ENCODE results near the gene HACD3.
A peak's percentile ranks its signal among the peaks of the same experiment; 100 is the strongest.

Gene HACD3, protein sequence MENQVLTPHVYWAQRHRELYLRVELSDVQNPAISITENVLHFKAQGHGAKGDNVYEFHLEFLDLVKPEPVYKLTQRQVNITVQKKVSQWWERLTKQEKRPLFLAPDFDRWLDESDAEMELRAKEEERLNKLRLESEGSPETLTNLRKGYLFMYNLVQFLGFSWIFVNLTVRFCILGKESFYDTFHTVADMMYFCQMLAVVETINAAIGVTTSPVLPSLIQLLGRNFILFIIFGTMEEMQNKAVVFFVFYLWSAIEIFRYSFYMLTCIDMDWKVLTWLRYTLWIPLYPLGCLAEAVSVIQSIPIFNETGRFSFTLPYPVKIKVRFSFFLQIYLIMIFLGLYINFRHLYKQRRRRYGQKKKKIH

GRCh38 chr15:65530318-65531111 is at the start of gene HACD3:
TSS of gene HACD3 (plus strand) at chr15:65530463. CDS start at chr15:65530632, 169 bp downstream.
- Mint-ChIP-seq H3K36me3 (ENCODE audit: low read depth) (no peaks in the 10 kb centered on the region), H3K27ac (peak within 1 kb of the TSS; percentile 88), H3K27me3 (ENCODE audit: low read depth) (no peaks in the 10 kb centered on the region), H3K9me3 (no peaks in the 10 kb centered on the region), H3K4me1 (ENCODE audit: low read depth) (peaks cover 28% of the 10 kb centered on the region), H3K4me3 (peak within 1 kb of the TSS; percentile 87)
- peak; percentile 92 for DNase-seq (ENCODE audit: low spot score)

GRCh38 chr15:65484876-65485275 is 45.4 kb upstream of the HACD3 start:
- Mint-ChIP-seq H3K9me3 (no peaks in the 10 kb centered on the region), H3K36me3 (ENCODE audit: low read depth) (peaks cover 45% of the 10 kb centered on the region)

GRCh38 chr15:65494076-65494475 is 36.2 kb upstream of the HACD3 start:
- no peak for DNase-seq (ENCODE audit: low spot score)
- Mint-ChIP-seq H3K27ac (no peak overlapping the region), H3K27me3 (ENCODE audit: low read depth) (no peaks in the 10 kb centered on the region), H3K4me1 (ENCODE audit: low read depth) (peaks cover 4% of the 10 kb centered on the region), H3K36me3 (ENCODE audit: low read depth) (peaks cover 41% of the 10 kb centered on the region), H3K9me3 (no peaks in the 10 kb centered on the region), H3K4me3 (no peak overlapping the region)

More at GRCh38 chr15:65484876-65485275, 45.4 kb upstream of the HACD3 start:
- no peak overlapping the region for H3K27ac Mint-ChIP-seq
- H3K4me3 Mint-ChIP-seq = no peak overlapping the region
- H3K4me1 Mint-ChIP-seq (ENCODE audit: low read depth) = no peaks in the 10 kb centered on the region
- DNase-seq (ENCODE audit: low spot score) = no peak
- H3K27me3 Mint-ChIP-seq (ENCODE audit: low read depth) = no peaks in the 10 kb centered on the region

DNA sequence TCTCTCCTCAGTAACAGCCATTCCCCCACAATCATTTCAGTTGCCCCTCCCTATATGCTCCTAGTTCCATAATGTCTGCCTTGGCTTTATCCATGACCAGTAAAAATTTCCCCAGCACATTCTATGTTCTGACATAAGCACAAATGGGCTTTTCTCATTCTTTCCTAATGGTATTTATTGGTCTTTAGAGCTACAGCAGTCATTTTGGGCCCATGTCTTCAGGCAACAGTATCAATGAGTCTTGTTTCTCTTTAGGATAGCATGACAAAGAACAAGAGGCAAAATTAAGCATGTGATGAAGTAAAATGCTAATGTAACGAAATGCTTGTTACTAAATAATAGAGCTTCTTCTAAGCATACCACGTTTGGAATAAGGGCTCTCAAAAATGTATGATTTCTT is 20.9 kb upstream of the HACD3 start:
- Mint-ChIP-seq H3K27me3 (ENCODE audit: low read depth) (no peaks in the 10 kb centered on the region), H3K9me3 (no peaks in the 10 kb centered on the region)

DNA sequence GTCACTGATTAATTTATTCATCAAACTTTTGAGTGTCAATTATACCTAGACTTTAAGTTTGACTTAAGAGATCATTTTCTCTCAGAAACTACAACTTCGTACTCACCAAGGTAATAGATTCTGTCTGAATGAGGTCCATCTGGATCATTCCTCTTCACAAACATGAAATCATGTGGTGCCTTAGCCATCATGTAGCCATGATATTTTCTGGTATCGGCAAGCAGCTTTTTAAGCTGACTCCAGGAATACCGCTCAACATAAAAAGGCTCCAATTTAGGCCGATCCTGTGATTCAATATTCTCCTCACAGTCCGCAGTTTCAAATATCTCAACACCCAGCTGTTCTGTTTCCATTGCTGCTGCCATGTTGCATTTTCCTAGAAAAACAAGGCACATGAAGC is 18.1 kb upstream of the HACD3 start:
- DNase-seq (ENCODE audit: low spot score) = no peak
- H3K4me3 Mint-ChIP-seq = no peak overlapping the region
- H3K4me1 Mint-ChIP-seq (ENCODE audit: low read depth) = peaks cover 30% of the 10 kb centered on the region
- H3K36me3 Mint-ChIP-seq (ENCODE audit: low read depth) = peaks cover 33% of the 10 kb centered on the region
- H3K9me3 Mint-ChIP-seq = no peaks in the 10 kb centered on the region
- H3K27me3 Mint-ChIP-seq (ENCODE audit: low read depth) = no peaks in the 10 kb centered on the region
- H3K27ac Mint-ChIP-seq = no peak overlapping the region

More for the DNA sequence above, 20.9 kb upstream of the HACD3 start:
- Mint-ChIP-seq H3K27ac (no peak overlapping the region), H3K4me3 (no peak overlapping the region), H3K4me1 (ENCODE audit: low read depth) (peaks cover 13% of the 10 kb centered on the region), H3K36me3 (ENCODE audit: low read depth) (peaks cover 31% of the 10 kb centered on the region)
- DNase-seq (ENCODE audit: low spot score) = no peak

- Mint-ChIP-seq H3K4me1 (ENCODE audit: low read depth) (peaks cover 29% of the 10 kb centered on the region), H3K4me3 (no peak overlapping the region), H3K27ac (no peak overlapping the region), H3K36me3 (ENCODE audit: low read depth) (peaks cover 30% of the 10 kb centered on the region), H3K9me3 (no peaks in the 10 kb centered on the region), H3K27me3 (ENCODE audit: low read depth) (no peaks in the 10 kb centered on the region)
- DNase-seq (ENCODE audit: low spot score) = no peak
Observed at GRCh38 chr15:65512807-65513416, 17.4 kb upstream of the HACD3 start.

GRCh38 chr15:65516997-65517865 is 13.0 kb upstream of the HACD3 start, which contains the start of gene DPP8:
TSS of gene DPP8 (minus strand) at chr15:65517689. CDS start at chr15:65512553, 5,136 bp downstream.
- no peaks in the 10 kb centered on the region for H3K9me3 Mint-ChIP-seq
- H3K4me3 Mint-ChIP-seq = peak within 1 kb of the TSS; percentile 100
- peaks cover 20% of the 10 kb centered on the region for H3K36me3 Mint-ChIP-seq (ENCODE audit: low read depth)
- H3K4me1 Mint-ChIP-seq (ENCODE audit: low read depth) = peaks cover 24% of the 10 kb centered on the region
- H3K27ac Mint-ChIP-seq = peak within 1 kb of the TSS; percentile 98
- DNase-seq (ENCODE audit: low spot score) = peak; percentile 94
- no peaks in the 10 kb centered on the region for H3K27me3 Mint-ChIP-seq (ENCODE audit: low read depth)

DNA sequence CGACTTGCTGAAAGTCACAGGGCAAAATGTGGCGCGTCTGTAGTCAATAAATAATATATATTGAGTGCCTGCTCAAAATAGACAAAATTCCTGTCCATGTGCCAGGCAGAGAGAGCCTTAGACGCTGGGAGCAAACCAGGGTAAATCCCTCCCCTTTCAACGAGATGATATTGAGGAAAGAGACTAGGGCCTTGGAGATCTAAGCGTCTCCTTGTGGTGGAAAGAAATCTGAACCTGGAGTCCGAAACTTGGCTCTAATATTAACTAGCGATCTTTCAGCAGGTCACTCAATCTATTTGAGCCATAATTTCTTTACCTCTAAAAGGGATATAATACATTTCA is 12.4 kb upstream of the HACD3 start:
- Mint-ChIP-seq H3K4me3 (peak overlapping the region; percentile 100), H3K9me3 (no peaks in the 10 kb centered on the region), H3K27ac (peak overlapping the region; percentile 98), H3K36me3 (ENCODE audit: low read depth) (peaks cover 15% of the 10 kb centered on the region), H3K4me1 (ENCODE audit: low read depth) (peaks cover 25% of the 10 kb centered on the region), H3K27me3 (ENCODE audit: low read depth) (no peaks in the 10 kb centered on the region)
- DNase-seq (ENCODE audit: low spot score) = no peak

DNA sequence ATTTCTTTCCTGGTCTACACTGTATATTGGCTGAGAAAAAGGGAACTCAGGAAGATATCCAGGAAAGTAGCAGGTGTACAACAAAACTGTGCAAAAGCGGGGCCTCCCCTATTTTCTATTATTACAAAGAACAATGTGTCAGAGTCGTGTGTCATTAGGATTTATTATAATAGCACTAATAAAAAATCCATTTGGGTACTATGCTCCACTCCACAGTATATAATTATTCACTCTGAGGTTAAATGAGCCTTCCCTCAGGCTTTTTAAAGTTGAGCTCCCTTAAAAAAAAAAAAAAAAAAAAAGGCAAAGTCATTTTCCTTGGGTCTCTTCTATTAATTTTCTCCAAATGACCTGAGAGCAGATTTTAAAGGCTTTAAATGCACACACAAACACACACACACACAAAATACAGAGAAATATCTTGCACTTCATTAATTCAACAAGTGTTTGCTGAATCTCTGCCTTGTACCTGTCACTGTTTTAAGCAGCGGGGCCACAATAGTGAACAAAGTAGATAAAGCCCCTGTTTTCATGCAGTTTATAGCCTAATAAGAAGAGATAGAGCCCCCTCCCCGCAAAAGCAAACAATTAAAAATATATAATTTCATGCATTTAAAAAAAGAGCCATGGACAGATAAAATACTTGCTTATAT is 11.5 kb upstream of the HACD3 start:
- Mint-ChIP-seq H3K27ac (no peak overlapping the region), H3K4me3 (no peak overlapping the region), H3K9me3 (no peaks in the 10 kb centered on the region), H3K4me1 (ENCODE audit: low read depth) (peaks cover 24% of the 10 kb centered on the region), H3K27me3 (ENCODE audit: low read depth) (no peaks in the 10 kb centered on the region), H3K36me3 (ENCODE audit: low read depth) (peaks cover 12% of the 10 kb centered on the region)
- no peak for DNase-seq (ENCODE audit: low spot score)

DNA sequence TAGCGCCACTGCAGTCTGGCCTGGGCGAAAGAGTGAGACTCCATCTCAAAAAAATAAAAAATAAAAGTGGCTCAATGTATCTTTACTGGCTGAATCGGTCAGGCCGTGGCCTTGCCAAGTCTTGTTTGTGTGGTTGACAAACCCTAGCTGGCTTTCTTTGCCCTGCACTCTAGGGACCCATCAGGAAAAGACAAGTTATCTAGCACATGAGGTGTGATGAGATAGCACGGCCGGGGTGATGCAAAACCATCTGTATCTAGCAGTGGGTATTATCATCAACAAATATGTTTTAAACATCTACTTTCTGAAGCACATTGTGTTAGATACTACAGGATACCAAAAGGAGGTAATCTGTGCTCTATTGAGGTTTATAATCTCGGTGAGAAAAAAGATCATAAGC is 8.9 kb upstream of the HACD3 start:
- Mint-ChIP-seq H3K36me3 (ENCODE audit: low read depth) (peaks cover 5% of the 10 kb centered on the region), H3K4me3 (no peak overlapping the region), H3K27me3 (ENCODE audit: low read depth) (no peaks in the 10 kb centered on the region), H3K27ac (no peak overlapping the region), H3K9me3 (no peaks in the 10 kb centered on the region), H3K4me1 (ENCODE audit: low read depth) (peaks cover 8% of the 10 kb centered on the region)
- no peak for DNase-seq (ENCODE audit: low spot score)

DNA sequence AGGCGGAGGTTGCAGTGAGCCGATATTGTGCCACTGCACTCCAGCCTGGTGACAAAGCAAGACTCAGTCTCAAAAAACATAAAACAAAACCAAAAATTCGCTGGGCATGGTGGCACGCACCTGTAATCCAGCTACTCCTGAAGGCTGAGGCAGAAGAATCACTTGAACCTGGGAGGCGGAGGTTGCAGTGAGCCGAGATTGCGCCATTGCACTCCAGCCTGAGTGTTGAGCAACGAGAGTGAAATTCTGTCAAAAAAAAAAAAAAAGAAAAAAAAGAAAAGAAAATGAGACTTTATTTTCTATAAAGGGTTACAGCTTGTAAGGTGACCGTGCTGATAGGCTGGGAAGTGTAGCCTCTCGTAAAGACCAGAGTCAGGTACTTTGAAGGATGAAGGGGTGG is 6.0 kb upstream of the HACD3 start:
- no peaks in the 10 kb centered on the region for H3K9me3 Mint-ChIP-seq
- no peak overlapping the region for H3K27ac Mint-ChIP-seq
- no peak overlapping the region for H3K4me3 Mint-ChIP-seq
- H3K36me3 Mint-ChIP-seq (ENCODE audit: low read depth) = no peaks in the 10 kb centered on the region
- DNase-seq (ENCODE audit: low spot score) = no peak
- H3K4me1 Mint-ChIP-seq (ENCODE audit: low read depth) = peaks cover 3% of the 10 kb centered on the region
- H3K27me3 Mint-ChIP-seq (ENCODE audit: low read depth) = no peaks in the 10 kb centered on the region

- Mint-ChIP-seq H3K27me3 (ENCODE audit: low read depth) (no peaks in the 10 kb centered on the region), H3K9me3 (no peaks in the 10 kb centered on the region), H3K36me3 (ENCODE audit: low read depth) (no peaks in the 10 kb centered on the region), H3K4me3 (no peak overlapping the region), H3K27ac (no peak overlapping the region), H3K4me1 (ENCODE audit: low read depth) (peaks cover 8% of the 10 kb centered on the region)
- no peak for DNase-seq (ENCODE audit: low spot score)
Observed at GRCh38 chr15:65525622-65526021, 4.6 kb upstream of the HACD3 start.

DNA sequence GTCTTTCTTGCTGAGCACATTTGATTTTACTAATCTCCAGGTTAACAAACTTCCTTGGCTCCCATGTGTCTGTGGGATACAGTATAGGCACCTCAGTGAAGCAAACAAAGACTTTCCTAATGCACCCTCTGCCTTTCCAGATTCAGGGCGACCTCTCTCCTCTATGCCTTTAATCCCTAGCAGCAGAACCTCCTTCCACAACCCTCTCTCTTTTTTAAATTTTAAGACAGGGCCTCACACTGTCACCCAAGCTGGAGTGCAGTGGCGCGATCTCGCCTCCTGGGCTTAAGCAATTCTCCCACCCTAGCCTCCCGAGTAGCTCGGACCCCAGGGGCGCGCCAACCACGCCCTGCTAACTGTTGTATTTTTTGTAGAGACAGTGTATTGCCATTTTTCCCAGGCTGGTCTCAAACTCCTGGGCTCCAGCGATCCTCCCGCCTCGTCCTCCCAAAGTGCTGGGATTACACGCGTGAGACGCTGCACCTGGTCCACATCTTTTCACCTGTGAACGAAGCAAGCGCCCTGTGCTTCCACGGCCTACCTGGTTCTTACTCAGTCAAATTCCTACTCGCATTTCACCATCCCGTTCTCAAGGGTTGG is 1.7 kb upstream of the HACD3 start:
- H3K36me3 Mint-ChIP-seq (ENCODE audit: low read depth) = no peaks in the 10 kb centered on the region
- H3K4me3 Mint-ChIP-seq = no peak overlapping the region
- H3K9me3 Mint-ChIP-seq = no peaks in the 10 kb centered on the region
- DNase-seq (ENCODE audit: low spot score) = no peak
- no peaks in the 10 kb centered on the region for H3K27me3 Mint-ChIP-seq (ENCODE audit: low read depth)
- no peak overlapping the region for H3K27ac Mint-ChIP-seq
- peaks cover 21% of the 10 kb centered on the region for H3K4me1 Mint-ChIP-seq (ENCODE audit: low read depth)
